ENCODE data around the gene UHRF2.

- no peak for TF ChIP-seq YY1 (IDR thresholded peaks at IDR 0.05; ENCODE audit: low read depth)
- no peak for TF ChIP-seq ZBTB33 (IDR thresholded peaks at IDR 0.05; ENCODE audit: borderline replicate concordance, low read depth)
- TF ChIP-seq CTCF (IDR thresholded peaks at IDR 0.05): no peak
- TF ChIP-seq USF2 (IDR thresholded peaks at IDR 0.05; ENCODE audit: borderline replicate concordance, low read depth, low read length): no peak
- no peak for TF ChIP-seq GABPA (IDR thresholded peaks at IDR 0.05; ENCODE audit: low read depth)
These were observed 28.3 kb downstream of the UHRF2 start for GRCh38 chr9:6441269-6441668.

Measured in SK-N-SH (cell line).